ENCODE data around the gene KCTD17. TPM values are rescaled to one million over a fixed set of nuclear protein-coding genes. Genes with fewer than 3 reads are reported as not detected.

Gene KCTD17
- polyA plus RNA-seq, 2 of the 4 experiments (the other 2 are of a cell fraction): 18.7 to 37.1 TPM

DNA sequence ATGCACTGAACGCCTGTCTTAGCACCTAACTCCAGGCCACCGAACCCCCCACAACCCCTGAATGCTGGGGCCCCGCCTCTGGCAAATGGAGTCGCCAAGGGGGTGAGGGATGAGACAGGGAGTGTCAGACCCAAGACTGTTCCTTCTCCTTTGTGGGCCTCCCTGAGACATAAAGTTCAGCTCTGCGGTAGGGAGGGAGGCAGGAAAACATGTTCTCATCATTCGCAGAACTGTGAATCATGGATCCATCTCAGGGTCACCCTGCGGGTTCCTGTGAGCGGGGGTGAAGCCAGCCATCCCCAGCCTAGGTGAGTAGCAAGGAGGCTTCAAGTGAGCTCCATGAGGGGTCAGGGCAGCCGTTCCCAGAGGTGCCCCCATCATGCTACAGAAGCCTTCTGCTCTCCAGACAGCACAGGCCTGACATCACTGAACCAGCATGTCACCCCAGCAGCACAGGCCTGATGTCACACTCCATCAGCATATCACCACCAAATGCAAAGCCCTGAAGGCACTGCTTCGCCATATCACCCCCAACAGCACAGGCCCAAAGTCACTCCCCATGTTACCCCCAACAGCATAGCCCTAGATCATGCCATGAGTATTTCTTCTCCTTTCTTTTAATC lies 30.8 kb downstream of the KCTD17 start (continued):
- TF ChIP-seq, protein P1, sequence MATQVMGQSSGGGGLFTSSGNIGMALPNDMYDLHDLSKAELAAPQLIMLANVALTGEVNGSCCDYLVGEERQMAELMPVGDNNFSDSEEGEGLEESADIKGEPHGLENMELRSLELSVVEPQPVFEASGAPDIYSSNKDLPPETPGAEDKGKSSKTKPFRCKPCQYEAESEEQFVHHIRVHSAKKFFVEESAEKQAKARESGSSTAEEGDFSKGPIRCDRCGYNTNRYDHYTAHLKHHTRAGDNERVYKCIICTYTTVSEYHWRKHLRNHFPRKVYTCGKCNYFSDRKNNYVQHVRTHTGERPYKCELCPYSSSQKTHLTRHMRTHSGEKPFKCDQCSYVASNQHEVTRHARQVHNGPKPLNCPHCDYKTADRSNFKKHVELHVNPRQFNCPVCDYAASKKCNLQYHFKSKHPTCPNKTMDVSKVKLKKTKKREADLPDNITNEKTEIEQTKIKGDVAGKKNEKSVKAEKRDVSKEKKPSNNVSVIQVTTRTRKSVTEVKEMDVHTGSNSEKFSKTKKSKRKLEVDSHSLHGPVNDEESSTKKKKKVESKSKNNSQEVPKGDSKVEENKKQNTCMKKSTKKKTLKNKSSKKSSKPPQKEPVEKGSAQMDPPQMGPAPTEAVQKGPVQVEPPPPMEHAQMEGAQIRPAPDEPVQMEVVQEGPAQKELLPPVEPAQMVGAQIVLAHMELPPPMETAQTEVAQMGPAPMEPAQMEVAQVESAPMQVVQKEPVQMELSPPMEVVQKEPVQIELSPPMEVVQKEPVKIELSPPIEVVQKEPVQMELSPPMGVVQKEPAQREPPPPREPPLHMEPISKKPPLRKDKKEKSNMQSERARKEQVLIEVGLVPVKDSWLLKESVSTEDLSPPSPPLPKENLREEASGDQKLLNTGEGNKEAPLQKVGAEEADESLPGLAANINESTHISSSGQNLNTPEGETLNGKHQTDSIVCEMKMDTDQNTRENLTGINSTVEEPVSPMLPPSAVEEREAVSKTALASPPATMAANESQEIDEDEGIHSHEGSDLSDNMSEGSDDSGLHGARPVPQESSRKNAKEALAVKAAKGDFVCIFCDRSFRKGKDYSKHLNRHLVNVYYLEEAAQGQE (IDR thresholded peaks at IDR 0.05): no peak
- TF ChIP-seq MYC (IDR thresholded peaks at IDR 0.05; ENCODE audit: borderline replicate concordance, low read length) (no peak), JUNB (IDR thresholded peaks at IDR 0.05) (no peak), RNF2 (IDR thresholded peaks at IDR 0.05; ENCODE audit: borderline replicate concordance, low read depth) (no peak)

DNA sequence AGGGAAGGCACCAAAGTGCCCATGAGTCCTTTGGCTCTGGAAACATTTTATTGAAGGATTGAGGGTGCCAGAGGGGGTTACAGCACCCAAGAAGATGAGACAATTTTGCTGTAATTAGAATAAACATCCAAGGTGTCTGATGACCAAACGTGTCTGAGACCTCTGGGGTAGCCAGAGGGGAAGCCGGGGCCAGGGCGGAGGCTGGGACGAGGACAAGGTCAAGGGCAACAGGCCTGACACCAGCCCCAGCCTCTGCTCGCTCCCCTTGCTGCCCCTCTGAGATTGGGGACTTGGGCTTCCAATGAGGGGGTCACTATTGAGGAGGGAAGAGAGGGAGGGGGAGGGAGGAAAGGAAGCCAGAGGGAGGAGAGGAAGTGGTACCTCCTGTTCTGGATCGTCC lies 32.4 kb downstream of the KCTD17 start:
- no peak for TF ChIP-seq TFCP2L1 (CRISPR knock-in tag; IDR thresholded peaks at IDR 0.05)
- no peak for TF ChIP-seq FOXS1 (CRISPR knock-in tag; IDR thresholded peaks at IDR 0.05)
- no peak for TF ChIP-seq MAZ (IDR thresholded peaks at IDR 0.05; ENCODE audit: borderline replicate concordance, low read depth, low read length)
- no peak for TF ChIP-seq HOXA7 (CRISPR knock-in tag; IDR thresholded peaks at IDR 0.05)
- no peak for TF ChIP-seq CBX8 (IDR thresholded peaks at IDR 0.05)
- no peak for TF ChIP-seq SMC3 (IDR thresholded peaks at IDR 0.05)
- TF ChIP-seq HEYL (CRISPR knock-in tag; IDR thresholded peaks at IDR 0.05): no peak
- WGBS (ENCODE audit: missing lambda C conversion rate): 71% methylated on average over 5 of the region's 6 CpGs
- H3K4me2 ChIP-seq: no peak overlapping the region
- ATAC-seq: no peak
- no peaks in the 10 kb centered on the region for H3K9me3 ChIP-seq
- ChIA-PET CTCF (no interaction called here), POLR2A (no interaction called here)
- H3K27ac ChIP-seq: no peak overlapping the region
- DNase-seq (ENCODE audit: low read depth in 1 of 2, low spot score in 1 of 2): no peak
- H3K4me1 ChIP-seq: peaks cover 13% of the 10 kb centered on the region
- H3K4me3 ChIP-seq: no peak overlapping the region
- no peak for FAIRE-seq

DNA sequence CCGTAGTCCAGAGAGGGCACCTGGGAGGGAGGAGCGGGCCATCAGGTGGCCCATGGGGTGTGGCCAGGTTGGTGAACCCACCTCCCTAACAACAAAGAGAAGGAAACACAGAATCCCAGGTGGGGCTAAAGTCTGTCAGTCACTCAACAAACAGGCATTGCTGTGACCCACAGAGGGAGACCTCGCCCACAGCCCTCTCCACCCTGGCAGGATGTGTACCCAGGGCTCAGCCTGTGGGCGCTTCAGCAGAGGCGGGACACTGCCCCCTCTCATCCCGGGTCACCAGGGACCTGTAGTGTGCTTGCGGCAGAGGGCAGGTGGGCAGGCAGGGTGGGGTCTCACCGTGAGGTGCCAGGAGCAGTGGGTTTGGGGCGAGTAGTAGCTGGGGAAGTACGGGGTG lies 32.8 kb downstream of the KCTD17 start:
- Histone ChIP-seq H3K27ac (no peak overlapping the region), H3K4me3 (no peak overlapping the region), H3K4me2 (no peak overlapping the region), H3K4me1 (peaks cover 18% of the 10 kb centered on the region), H3K9me3 (no peaks in the 10 kb centered on the region)
- TF ChIP-seq ZC3H11A (IDR thresholded peaks at IDR 0.05): no peak
- TF ChIP-seq NFE2L2 (conservative IDR thresholded peaks at IDR 0.05; ENCODE audit: low read length): no peak
- TF ChIP-seq KDM5A (IDR thresholded peaks at IDR 0.05): no peak
- TF ChIP-seq FOXS1 (CRISPR knock-in tag; IDR thresholded peaks at IDR 0.05): no peak
- no peak for TF ChIP-seq CHD4 (IDR thresholded peaks at IDR 0.05; ENCODE audit: borderline replicate concordance)
- TF ChIP-seq GATA3 (IDR thresholded peaks at IDR 0.05; ENCODE audit: borderline replicate concordance): no peak
- no peak for TF ChIP-seq FOSL2 (IDR thresholded peaks at IDR 0.05)
- TF ChIP-seq FOSL2 (CRISPR knock-in tag; IDR thresholded peaks at IDR 0.05): no peak
- TF ChIP-seq EHF (CRISPR knock-in tag; IDR thresholded peaks at IDR 0.05): no peak
- no peak for TF ChIP-seq POLR2A (IDR thresholded peaks at IDR 0.05; ENCODE audit: low read length)
- TF ChIP-seq, protein P2, sequence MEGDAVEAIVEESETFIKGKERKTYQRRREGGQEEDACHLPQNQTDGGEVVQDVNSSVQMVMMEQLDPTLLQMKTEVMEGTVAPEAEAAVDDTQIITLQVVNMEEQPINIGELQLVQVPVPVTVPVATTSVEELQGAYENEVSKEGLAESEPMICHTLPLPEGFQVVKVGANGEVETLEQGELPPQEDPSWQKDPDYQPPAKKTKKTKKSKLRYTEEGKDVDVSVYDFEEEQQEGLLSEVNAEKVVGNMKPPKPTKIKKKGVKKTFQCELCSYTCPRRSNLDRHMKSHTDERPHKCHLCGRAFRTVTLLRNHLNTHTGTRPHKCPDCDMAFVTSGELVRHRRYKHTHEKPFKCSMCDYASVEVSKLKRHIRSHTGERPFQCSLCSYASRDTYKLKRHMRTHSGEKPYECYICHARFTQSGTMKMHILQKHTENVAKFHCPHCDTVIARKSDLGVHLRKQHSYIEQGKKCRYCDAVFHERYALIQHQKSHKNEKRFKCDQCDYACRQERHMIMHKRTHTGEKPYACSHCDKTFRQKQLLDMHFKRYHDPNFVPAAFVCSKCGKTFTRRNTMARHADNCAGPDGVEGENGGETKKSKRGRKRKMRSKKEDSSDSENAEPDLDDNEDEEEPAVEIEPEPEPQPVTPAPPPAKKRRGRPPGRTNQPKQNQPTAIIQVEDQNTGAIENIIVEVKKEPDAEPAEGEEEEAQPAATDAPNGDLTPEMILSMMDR (IDR thresholded peaks at IDR 0.05): no peak
- TF ChIP-seq JUNB (IDR thresholded peaks at IDR 0.05): no peak
- no peak for TF ChIP-seq MAZ (IDR thresholded peaks at IDR 0.05; ENCODE audit: borderline replicate concordance, low read depth, low read length)
- TF ChIP-seq HOXB5 (CRISPR knock-in tag; IDR thresholded peaks at IDR 0.05): no peak
- no peak for TF ChIP-seq FOSB (CRISPR knock-in tag; IDR thresholded peaks at IDR 0.05)
- ATAC-seq (no peak), DNase-seq (ENCODE audit: low read depth in 1 of 2, low spot score in 1 of 2) (no peak), FAIRE-seq (no peak)
- ChIA-PET CTCF (interaction anchor here (1.3 kb wide), 1 partner anchor 115 kb away, joined by 4 read pairs; no protein-coding TSS in a partner anchor), POLR2A (no interaction called here)
- WGBS (ENCODE audit: missing lambda C conversion rate): 70% methylated on average over 6 of the region's 10 CpGs

Data from A549 (cell line).